D721Med (cell line): ENCODE data around the gene ATE1.
"Not testable (repeated sequence)": the region's sequence is repeated elsewhere in the genome, so short reads cannot be mapped to it uniquely, and the experiment has no call there.

Experiments used
- DNase-seq: peaks from one replicate; pipeline ENCODE4 v3.0.0; 2011; ENCODE audit warnings: low spot score; ENCODE audit not compliant: insufficient read length
- FAIRE-seq: peaks from 2 replicates; lab custom pipeline; 2011; peaks lifted over from hg19 to GRCh38; lab: Jason Lieb, UNC
- CTCF ChIP-seq: IDR thresholded peaks from 2 replicates; pipeline ENCODE4 v1.5.1; 2012; ENCODE audit warnings: mild to moderate bottlenecking, control low read depth; ENCODE audit not compliant: insufficient read depth; ENCODE audit errors: missing control alignments

Gene ATE1

GRCh38 chr10:121765204-121765603, 162.6 kb downstream of the ATE1 start:
- DNase-seq (no peak), FAIRE-seq (no peak)
- TF ChIP-seq CTCF: no peak

- no peak for TF ChIP-seq CTCF
- no peak for FAIRE-seq
- no peak for DNase-seq
Observed at GRCh38 chr10:121764233-121764942, 163.4 kb downstream of the ATE1 start.

- not testable (repeated sequence) for FAIRE-seq, DNase-seq
Observed at GRCh38 chr10:121757241-121757640, 170.6 kb downstream of the ATE1 start.

- FAIRE-seq, DNase-seq: not testable (repeated sequence)
Observed at GRCh38 chr10:121755496-121755895, 172.3 kb downstream of the ATE1 start.

GRCh38 chr10:121754666-121755065, 173.2 kb downstream of the ATE1 start:
- FAIRE-seq (no peak), DNase-seq (no peak)
- no peak for TF ChIP-seq CTCF

- FAIRE-seq (no peak), DNase-seq (no peak)
- TF ChIP-seq CTCF: peak; percentile 7
Observed at GRCh38 chr10:121753726-121754476, 173.9 kb downstream of the ATE1 start.

GRCh38 chr10:121751191-121751760, 176.6 kb downstream of the ATE1 start:
- FAIRE-seq: no peak
- no peak for DNase-seq
- no peak for TF ChIP-seq CTCF
